HG02981 (cell line): ENCODE measurements around the gene NF2.

Experiments
- ATAC-seq: cut with Tn5 transposase; IDR thresholded peaks from one replicate; pipeline ENCODE4 v1.9.1; 2021; ENCODE audit warnings: mild to moderate bottlenecking, moderate library complexity; ENCODE audit not compliant: unreplicated experiment

NF2 gene

DNA sequence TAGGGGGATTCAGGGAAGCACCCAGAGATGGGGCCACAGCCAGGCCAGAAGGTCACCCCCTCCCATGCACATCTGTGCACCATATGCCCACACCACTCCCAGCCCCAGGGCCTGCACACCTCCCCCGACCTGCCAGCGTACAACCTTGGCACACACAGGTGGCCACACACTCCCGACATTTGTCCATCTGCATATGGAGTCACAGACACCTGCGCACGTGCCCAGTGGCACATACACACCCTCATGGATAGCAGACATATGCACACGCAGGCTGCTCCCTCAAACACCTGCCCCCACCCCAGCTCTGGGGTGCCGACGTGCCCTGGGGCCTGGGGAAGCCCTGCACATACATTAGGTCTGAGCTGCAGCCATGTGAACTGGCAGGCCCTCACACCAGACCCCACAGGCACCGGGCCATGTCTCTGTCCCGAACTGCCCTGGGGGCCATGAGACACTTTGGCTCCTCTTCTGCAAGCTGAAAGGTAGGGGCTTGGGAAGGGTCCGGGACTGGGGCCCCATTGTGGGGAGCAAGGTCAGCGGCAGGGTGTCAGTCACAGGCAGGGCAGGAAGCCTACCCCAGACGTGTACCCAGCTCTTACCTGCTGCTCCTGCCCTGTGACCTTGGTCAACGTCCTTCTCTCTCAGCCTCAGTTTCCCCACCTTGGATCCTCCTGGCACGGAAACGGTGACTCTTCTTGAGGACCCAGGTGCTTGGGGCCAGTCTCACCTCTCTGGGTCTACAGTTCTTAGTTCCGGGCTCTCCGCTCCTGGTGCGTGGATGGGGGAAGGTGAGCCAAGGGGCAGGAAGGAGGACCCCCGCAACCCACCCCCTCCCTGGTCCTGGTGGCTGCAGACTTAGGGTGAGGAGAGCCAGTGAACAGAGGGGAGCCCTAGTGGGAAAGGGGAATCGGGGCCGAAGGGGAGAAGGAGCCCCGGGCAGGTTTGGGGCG lies 115.8 kb downstream of the NF2 start:
- ATAC-seq = no peak

GRCh38 chr22:29719899-29720645 lies 116.6 kb downstream of the NF2 start, which contains the start of gene CABP7:
Gene CABP7 (plus strand): TSS chr22:29720003. CDS start chr22:29720425, 422 bp downstream.
- ATAC-seq = no peak

- ATAC-seq = no peak
Measured at GRCh38 chr22:29720811-29721323, 117.4 kb downstream of the NF2 start.

- ATAC-seq = no peak
Measured at GRCh38 chr22:29722151-29722550, 118.7 kb downstream of the NF2 start.

- no peak for ATAC-seq
Measured at GRCh38 chr22:29722587-29722986, 119.2 kb downstream of the NF2 start.

- ATAC-seq = no peak
Measured at GRCh38 chr22:29723766-29724165, 120.3 kb downstream of the NF2 start.

- ATAC-seq = no peak
Measured at GRCh38 chr22:29724843-29725242, 121.4 kb downstream of the NF2 start.

DNA sequence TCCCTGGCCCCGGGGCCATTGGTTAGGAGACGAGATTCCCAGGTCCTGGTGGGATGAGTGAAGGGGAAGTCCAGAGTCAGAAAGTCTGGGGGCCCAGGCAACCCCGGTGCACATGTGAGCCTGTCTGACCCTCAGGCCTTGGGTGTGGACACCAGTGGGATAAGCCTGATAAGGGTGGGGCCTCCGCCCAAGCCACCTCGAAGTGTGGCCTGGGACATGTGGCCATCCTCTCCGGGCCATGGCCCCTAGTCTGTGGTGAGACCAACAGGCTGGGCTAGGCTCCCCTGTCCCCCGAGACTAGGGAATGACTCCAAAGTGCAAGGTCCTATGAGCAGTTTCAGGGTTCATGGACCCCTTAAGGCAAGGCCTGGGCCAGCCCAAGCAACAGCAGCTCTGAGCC lies 122.7 kb downstream of the NF2 start:
- ATAC-seq = no peak

- ATAC-seq = no peak
Measured at GRCh38 chr22:29726512-29727130, 123.2 kb downstream of the NF2 start.

GRCh38 chr22:29727131-29727523 lies 123.7 kb downstream of the NF2 start:
- no peak for ATAC-seq

DNA sequence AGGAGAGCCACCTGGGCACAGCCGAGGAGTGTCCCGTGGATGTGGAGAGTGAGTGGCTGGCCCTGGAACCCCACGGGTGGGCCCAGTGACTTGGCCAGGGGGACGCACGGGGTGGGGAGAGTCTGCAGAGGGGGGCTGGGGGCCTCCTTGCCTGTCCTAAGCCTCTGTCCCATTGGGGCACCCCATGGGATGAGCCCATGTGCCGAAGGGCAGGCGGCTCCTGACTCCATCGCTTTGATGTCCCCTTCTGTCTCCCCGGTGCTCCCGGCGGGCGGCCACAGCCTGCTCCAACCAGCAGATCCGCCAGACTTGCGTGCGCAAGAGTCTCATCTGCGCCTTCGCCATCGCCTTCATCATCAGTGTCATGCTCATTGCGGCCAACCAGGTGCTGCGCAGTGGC lies 125.7 kb downstream of the NF2 start:
- ATAC-seq = no peak

DNA sequence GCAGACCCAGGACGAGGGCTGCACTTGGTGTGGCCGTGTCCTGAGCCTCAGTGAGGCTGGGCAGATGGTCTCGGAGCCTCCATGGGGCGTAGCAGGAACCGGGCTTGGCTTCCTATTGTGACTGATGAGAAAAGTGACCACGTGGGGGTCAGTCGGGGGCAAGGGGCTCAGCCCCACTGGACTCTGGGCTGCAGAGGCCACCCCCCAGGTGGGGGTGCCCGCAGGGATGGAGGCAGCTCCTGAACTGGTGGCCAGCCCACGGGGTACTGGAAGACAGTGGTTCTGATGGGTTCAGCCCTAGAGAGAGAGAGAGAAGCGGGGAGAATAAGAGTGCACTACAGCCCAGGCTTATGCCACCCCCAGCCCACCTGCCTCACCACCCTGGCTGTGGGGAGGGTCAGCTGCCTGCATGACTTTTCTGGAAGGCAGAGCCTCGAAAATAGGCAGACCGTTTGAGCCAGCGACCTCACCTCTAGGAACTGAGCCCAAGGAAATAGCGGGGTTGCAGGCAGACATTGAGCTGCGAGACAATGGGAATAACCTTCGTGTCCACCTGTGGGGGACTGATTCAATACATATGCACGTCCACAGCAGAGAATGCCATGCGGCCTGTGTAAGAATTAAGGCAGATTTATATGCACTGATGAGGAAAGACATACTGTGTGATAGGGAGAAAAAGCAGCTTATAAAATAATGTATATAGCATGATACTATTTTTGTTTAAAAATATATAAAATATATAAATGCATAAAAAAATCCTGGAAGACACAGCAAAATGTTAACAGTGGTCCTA lies 127.8 kb downstream of the NF2 start:
- no peak for ATAC-seq

DNA sequence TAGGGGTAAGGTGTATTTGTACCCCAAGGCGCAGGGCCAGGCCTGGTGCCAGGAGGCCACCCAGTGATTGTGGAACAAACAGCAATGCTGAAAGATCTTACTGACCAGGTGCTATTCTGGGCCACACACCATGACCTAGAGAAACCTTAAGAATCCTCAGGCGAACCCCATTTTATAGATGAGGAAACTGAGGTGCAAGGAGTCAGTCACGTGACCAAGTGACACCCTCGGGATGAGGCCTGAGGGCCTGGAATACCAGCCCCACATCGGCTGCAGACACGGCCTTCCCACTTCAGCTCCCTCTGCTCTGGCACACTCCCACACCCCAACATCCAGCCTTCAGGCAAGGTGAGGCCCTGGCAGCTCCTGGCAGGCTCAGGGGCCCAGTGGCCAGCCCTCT lies 129.4 kb downstream of the NF2 start:
- no peak for ATAC-seq

DNA sequence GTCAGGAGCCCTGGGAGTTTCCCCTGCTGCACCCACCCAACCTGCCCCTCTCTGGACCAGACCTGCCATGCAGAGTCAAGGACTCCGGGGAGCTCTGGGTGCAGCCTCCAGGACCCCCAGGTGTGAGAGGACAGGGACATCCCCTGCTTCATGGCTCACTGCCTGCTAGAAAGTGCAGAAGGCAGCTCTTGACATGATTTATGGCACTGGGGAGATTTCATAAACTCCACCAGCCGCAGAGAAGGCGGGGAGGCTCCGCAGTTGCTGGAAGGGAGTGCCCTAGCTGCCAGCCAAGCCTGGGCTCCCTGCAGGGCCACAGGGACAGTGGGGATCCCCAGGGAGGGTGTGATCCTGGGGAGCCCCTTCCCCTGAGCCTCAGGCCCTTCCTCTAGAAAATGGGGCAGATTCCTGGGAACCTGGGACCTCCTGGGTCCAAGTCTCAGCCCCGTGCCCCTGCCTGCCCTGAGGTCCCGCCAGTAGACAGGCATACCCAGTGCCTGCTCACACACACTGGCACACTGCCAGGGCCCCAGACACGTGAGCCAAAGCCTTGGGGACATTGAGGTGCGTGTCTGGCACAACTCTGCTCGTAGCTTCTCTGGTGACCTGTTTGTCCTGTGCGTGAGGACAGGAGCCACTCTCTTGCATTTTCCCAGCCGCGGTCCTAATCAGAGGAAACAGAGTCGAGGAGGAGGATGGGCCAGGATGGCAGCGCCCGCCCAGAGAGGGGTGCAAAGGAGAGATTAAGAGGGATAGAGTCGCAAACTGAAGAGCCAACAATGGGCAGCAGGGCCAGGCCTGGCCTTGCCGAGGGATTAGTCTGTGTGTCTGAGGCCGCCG lies 130.1 kb downstream of the NF2 start:
- ATAC-seq = no peak

- no peak for ATAC-seq
Measured at GRCh38 chr22:29734406-29734805, 131.0 kb downstream of the NF2 start.

- ATAC-seq = no peak
Measured at GRCh38 chr22:29734838-29735237, 131.4 kb downstream of the NF2 start.

GRCh38 chr22:29735416-29735815 lies 132.0 kb downstream of the NF2 start:
- no peak for ATAC-seq

- no peak for ATAC-seq
Measured at GRCh38 chr22:29737251-29738117, 134.1 kb downstream of the NF2 start.
